GM18520 (cell line): ENCODE results near the gene HMCN1.
"Not testable (repeated sequence)": the region's sequence is repeated elsewhere in the genome, so short reads cannot be mapped to it uniquely, and the experiment has no call there.

Experiments
- ATAC-seq: cut with Tn5 transposase; IDR thresholded peaks from one replicate; pipeline ENCODE4 v1.9.1; 2021; ENCODE audit not compliant: unreplicated experiment

The HMCN1 gene

DNA sequence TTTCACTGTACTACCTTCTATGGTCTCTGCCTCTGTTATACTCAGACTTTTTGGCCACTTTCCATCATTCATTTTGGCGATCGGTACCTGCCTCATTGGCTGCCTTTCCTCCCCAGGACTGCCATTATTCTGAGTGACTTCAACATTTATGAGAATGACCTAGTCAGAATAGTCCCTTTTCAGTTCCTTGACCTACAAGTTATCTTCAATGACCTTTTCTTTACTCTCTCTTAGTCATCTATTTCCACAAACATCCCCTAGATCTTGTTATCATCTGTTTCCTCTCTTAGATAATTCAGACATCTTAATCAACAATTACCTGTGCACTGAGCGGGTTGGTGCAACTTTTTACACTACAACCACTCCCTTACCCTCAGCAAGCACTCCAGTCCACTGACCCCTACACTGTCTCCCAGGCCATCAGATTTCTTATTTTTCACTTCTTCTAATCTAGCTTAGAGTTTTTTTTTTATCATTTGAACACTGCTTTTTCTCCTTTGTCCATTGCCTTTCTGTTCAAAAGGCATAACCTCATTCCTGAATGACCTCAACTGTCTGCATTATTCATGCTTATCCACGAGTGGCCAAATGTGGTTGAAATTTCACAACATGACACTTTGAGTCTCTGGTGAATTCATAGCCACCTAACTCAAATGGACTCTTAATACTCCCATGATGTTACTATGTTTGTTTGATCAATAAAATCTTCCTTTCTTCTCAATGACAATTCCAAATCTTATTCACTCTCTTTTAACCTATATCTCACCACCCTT lies 112.7 kb downstream of the HMCN1 start:
- ATAC-seq, result no peak

DNA sequence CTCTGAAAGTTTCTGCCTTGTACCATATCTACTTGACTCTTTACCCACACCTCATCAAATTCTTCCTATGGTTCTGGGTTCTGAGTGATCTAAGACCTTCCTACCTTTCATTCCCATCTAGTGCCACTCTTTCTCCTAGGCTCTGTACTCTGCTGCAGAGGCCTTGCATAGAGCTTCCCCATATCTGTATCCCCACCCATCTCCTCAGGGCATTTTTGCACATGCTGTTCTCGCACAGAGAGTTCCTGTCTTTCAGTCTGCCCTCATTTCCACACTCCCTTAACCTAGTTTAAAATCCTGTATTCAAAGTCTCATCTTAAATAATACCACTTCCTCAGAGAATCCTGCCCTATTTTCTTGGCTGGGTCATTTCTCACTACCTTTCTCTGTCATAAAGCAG lies 114.8 kb downstream of the HMCN1 start:
- no peak for ATAC-seq

- ATAC-seq, result no peak
Observed at GRCh38 chr1:185850366-185850765, 116.2 kb downstream of the HMCN1 start.

DNA sequence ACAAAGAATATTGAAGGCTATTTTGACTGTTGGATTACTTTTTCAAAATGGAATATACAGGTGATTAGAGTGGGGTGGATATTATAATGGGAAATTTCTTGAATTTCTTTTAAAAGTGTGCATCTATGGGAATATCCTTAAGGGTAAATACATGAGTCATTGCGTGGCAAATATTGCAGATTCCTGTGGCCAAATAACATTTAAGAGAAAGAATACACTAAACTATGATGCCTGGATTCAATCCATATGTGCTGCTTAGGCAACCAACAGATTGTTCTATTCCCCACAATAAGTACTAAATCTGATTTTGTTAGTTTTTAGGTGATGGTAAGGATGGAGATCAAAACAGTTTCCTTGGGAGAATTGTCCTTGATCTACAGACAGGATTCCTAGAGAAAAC lies 119.5 kb downstream of the HMCN1 start:
- no peak for ATAC-seq

DNA sequence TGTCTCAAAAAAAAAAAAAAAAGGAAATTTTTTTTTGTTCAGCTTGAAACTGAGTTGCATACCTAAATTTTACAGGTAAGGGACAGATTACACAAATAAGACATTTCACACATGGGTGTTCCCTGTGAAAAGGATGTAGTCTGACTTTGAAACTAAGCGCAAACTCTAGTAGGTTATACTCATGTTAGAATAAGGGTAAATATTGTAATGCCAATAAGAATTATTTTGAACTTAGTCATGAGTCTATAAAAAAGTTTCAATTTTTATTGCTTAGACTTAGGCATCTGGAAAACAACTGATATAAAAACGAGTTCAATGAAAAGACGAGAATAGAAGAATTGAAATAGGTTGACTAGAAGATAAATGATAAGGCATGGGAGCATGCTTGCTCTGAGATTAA lies 122.3 kb downstream of the HMCN1 start:
- ATAC-seq, result no peak

- ATAC-seq, result no peak
Observed at GRCh38 chr1:185857442-185857841, 123.3 kb downstream of the HMCN1 start.

- no peak for ATAC-seq
Observed at GRCh38 chr1:185860311-185860710, 126.1 kb downstream of the HMCN1 start.

- ATAC-seq, result no peak
Observed at GRCh38 chr1:185860859-185861258, 126.7 kb downstream of the HMCN1 start.

GRCh38 chr1:185861630-185862029 lies 127.4 kb downstream of the HMCN1 start:
- no peak for ATAC-seq

DNA sequence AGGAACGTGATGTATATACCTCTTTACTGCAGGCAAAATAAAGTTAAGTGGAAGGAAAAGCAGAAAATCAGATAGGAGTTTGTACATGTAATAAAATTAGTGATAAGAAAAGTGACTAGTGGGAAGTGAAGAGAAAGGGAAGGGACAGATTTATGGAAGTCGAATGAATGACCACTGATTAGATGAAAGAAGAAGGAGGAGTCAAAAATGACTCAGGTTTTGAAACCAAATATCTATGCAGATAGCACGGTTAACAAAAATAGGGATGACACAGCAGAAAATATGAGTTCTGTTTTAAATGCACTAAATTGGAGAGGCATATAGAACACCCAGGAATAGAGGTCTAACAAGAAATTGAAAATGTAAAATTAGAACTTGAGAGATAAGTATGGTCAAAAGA lies 128.0 kb downstream of the HMCN1 start:
- ATAC-seq, result no peak

DNA sequence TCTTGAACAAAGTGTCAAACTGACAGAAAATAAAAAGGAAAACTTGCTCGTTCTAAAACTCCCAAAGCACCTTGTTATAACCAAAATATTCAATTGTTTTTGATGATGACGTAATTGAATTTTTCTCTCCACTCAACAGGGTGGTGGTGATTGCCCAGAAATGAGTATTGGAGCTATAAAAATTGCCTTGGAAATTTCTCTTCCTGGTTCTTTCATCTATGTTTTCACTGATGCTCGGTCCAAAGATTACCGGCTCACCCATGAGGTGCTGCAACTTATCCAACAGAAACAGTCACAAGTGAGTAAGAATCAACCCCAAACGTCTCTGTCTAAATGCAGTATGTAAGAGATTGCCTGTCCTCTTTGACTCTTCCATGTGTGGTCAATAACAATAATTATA lies 130.1 kb downstream of the HMCN1 start:
- no peak for ATAC-seq

DNA sequence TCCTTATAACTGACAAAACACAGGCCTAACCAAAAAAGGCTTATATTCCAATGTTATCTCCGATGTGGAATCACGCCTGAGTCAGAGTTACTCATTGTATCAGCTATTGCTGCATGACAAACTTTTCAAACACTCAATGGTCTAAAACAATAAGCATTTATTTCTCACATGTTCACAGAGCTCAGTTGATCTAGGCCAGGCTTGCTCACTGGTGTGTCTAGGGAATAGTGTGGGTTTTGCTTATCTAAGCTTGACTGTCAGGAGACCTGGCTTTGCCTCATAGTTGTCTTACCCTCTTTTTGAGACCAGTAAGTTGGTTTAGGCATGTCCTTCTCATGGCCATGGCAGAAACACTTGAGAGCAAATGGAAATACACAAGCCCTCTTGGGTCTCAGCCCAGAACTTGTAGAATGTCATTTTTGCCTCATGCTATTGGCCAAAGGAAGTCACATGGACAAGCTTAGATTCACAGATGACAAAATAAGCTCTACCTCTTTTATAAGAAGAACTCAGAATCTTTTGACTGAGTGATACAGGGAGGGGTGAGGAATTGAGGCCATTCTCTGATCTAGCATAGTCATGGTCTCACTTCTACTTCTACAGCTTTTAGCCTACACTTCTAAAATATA lies 130.8 kb downstream of the HMCN1 start:
- no peak for ATAC-seq

DNA sequence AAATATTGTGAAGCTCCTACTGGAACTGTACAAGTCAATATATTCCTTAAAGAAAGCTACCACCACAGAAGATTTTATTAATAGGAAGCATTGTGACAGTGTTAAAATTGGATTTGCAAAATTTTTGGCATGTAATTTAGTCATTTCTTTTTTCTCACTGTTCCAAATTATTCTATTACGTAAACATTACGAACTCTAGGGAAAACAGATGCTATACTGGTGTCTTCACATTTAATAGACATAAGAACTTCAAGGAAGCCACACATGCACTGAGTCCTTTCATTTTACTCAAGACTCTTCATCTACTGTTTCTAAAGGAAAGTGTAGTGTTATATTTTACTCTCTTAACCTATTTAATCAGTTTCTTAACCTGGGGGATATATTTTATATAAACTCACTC lies 135.4 kb downstream of the HMCN1 start:
- no peak for ATAC-seq

DNA sequence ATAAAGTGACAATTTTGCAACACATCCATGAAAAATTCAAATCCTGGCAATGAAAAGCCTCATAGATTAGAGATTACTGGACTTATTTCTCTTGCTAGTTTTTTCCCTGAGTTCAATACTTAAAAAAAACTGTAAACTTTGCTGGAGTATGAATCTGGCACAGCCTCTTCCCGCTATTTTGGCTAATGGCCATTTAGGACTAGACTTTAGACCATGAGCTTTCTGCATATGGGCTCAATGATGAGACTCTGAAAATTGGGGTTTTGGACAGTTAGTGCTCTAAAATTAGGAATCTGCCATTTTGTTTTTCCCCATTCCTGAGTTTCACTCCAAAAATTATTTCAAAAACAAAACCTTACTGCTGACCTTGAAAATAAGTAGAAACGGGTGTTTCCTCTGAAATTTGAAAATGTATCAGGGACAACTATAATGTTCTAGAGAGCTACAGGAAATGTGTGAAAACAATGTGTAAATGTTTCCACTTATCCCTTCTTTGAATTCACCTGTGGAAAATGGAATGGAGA lies 137.5 kb downstream of the HMCN1 start:
- no peak for ATAC-seq

- ATAC-seq, result no peak
Observed at GRCh38 chr1:185874246-185874645, 140.1 kb downstream of the HMCN1 start.

GRCh38 chr1:185880330-185880729 lies 146.1 kb downstream of the HMCN1 start:
- ATAC-seq, result no peak

- no peak for ATAC-seq
Observed at GRCh38 chr1:185880779-185881333, 146.7 kb downstream of the HMCN1 start.

GRCh38 chr1:185886046-185886445 lies 151.9 kb downstream of the HMCN1 start:
- no peak for ATAC-seq

GRCh38 chr1:185886671-185887070 lies 152.5 kb downstream of the HMCN1 start:
- ATAC-seq, result no peak

- not testable (repeated sequence) for ATAC-seq
Observed at GRCh38 chr1:185892831-185893403, 158.7 kb downstream of the HMCN1 start.

DNA sequence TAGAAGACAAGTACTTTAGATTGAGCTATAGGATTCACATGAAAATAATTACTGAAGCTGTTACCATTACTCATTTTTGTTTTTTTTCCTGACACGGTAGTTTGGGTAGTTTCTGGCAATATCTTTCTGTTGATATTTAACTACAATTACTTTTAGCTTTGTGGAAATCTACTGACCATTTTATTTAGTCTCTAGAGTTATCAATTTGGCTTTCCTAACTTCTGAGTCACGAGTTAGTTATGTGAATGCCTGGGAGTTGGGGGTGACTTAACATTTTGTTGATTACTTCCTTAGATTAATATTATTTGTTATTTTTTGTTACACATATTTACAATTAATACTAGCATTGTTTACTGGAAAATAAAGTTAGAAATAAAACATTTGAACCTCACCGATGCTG lies 160.6 kb downstream of the HMCN1 start:
- ATAC-seq, result no peak
